Mesothelial cell of epicardium (in vitro differentiated cells): Measurements from ENCODE around the gene R3HDM1. TPM values are rescaled to one million over a fixed set of nuclear protein-coding genes. Genes with fewer than 3 reads are reported as not detected.

Experiments used
- DNase-seq, 2 experiments: peaks; one replicate each; pipeline ENCODE4 v3.0.0; 2021; ENCODE audit warnings: low spot score in 2 of 2; ENCODE audit not compliant: unreplicated experiment in 2 of 2
- H3K27ac Mint-ChIP-seq: 2 replicates; pipeline ENCODE4 v1.8.0; 2021; ENCODE audit warnings: mixed read lengths
- H3K27me3 Mint-ChIP-seq: 2 replicates; pipeline ENCODE4 v1.8.0; 2021; ENCODE audit warnings: low read depth, mixed read lengths
- H3K36me3 Mint-ChIP-seq: 2 replicates; pipeline ENCODE4 v1.8.0; 2021; ENCODE audit warnings: mixed read lengths
- H3K4me1 Mint-ChIP-seq: 2 replicates; pipeline ENCODE4 v1.8.0; 2021; ENCODE audit warnings: mixed read lengths
- H3K4me3 Mint-ChIP-seq: 2 replicates; pipeline ENCODE4 v1.8.0; 2021; ENCODE audit warnings: mild to moderate bottlenecking, moderate library complexity, mixed read lengths
- H3K9me3 Mint-ChIP-seq: 2 replicates; pipeline ENCODE4 v1.8.0; 2021; ENCODE audit warnings: mixed read lengths
- total RNA-seq: library from RNA; stranded (reverse); gene quantifications from 3 replicates; pipeline ENCODE4 v1.2.1, GENCODE V29; 2021
- TF ChIP-seq, protein P1 (sequence below): fragments of 200-600 bp; sonication (generic); IDR thresholded peaks from one replicate; pipeline ENCODE4 v1.5.0; 2021; ENCODE audit warnings: antibody characterized with exemption; ENCODE audit not compliant: unreplicated experiment

R3HDM1 gene
- total RNA-seq, 1 donor from 2014 or later, result 41.7 TPM

DNA sequence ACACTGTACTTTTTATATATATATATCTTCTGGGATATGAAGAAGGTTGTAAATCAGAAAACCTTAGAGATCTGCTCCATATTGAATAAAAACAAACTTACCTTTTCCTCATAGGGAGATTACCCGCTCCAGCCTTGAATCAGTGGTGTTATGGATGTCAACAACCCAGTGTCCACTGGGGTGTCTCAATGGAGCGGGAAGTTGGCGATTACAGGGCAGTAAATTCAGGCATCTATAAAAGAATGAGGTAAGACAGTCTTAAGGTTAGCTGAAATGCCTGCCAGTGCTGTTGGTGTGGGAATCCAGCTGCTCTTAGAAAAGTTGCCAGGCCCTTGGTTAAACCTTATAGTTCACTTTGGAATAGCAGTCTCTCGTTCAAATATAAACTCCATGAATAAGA lies 102.3 kb downstream of the R3HDM1 start:
- H3K4me1 Mint-ChIP-seq, result no peaks in the 10 kb centered on the region

DNA sequence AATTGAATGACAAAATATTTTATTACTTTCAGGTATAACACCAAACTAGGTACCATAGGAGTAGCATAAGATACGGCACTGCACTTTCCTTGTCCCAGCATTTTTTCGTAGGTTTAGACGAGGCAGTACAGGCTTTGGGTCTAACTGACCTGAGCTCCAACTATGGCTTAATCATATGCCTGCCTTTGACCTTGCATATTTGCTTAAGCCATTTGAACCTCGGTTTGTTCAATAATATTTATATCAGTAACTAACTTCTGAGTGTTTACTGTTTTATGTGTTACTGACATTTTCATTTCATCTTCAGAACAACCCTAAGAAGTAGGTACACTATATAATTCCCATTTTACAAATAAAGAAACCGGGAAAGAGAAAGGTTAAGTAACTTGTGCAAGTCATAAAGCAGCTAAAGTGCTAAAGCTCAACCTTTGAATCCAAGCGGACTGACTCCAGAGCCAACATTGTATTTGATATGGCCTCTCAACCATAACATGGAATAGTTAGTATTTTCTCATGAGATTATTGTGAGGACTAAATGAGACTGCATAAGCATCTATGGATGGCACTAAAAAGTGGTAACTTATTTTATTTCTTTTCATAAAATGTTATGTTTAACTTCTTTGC lies 104.0 kb downstream of the R3HDM1 start:
- Mint-ChIP-seq H3K9me3 (no peaks in the 10 kb centered on the region), H3K4me3 (no peak overlapping the region), H3K27me3 (no peaks in the 10 kb centered on the region), H3K4me1 (no peaks in the 10 kb centered on the region), H3K27ac (no peak overlapping the region), H3K36me3 (peaks cover 21% of the 10 kb centered on the region)
- TF ChIP-seq, protein P1, sequence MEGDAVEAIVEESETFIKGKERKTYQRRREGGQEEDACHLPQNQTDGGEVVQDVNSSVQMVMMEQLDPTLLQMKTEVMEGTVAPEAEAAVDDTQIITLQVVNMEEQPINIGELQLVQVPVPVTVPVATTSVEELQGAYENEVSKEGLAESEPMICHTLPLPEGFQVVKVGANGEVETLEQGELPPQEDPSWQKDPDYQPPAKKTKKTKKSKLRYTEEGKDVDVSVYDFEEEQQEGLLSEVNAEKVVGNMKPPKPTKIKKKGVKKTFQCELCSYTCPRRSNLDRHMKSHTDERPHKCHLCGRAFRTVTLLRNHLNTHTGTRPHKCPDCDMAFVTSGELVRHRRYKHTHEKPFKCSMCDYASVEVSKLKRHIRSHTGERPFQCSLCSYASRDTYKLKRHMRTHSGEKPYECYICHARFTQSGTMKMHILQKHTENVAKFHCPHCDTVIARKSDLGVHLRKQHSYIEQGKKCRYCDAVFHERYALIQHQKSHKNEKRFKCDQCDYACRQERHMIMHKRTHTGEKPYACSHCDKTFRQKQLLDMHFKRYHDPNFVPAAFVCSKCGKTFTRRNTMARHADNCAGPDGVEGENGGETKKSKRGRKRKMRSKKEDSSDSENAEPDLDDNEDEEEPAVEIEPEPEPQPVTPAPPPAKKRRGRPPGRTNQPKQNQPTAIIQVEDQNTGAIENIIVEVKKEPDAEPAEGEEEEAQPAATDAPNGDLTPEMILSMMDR, result no peak
- no peak for DNase-seq

More for the DNA sequence above, 102.3 kb downstream of the R3HDM1 start:
- Mint-ChIP-seq H3K36me3 (peaks cover 18% of the 10 kb centered on the region), H3K27ac (no peak overlapping the region), H3K9me3 (no peaks in the 10 kb centered on the region), H3K4me3 (no peak overlapping the region), H3K27me3 (no peaks in the 10 kb centered on the region)
- TF ChIP-seq, protein P1, result no peak
- no peak for DNase-seq

DNA sequence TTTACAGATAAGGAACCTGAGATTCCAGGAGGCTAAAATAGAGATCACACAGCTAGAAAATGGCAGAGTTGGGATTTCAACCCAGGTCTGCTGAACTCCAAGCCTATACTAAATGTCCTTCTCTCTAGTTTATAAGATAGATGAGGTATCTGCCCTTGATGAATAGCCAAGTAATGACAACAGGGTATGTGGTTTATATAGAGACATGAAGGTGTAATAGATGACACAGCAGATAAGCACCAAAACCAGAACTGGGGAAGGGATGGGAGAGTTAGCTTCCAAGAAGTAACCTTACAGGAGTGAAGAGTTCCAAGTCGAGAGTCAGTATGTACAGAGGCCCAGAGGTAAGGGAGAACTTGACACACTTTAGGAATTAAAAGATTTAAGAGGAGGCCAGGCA lies 105.7 kb downstream of the R3HDM1 start:
- Mint-ChIP-seq H3K36me3 (peaks cover 21% of the 10 kb centered on the region), H3K4me1 (no peaks in the 10 kb centered on the region), H3K27ac (no peak overlapping the region), H3K9me3 (no peaks in the 10 kb centered on the region), H3K4me3 (no peak overlapping the region), H3K27me3 (no peaks in the 10 kb centered on the region)
- TF ChIP-seq, protein P1, result no peak
- DNase-seq, result no peak

DNA sequence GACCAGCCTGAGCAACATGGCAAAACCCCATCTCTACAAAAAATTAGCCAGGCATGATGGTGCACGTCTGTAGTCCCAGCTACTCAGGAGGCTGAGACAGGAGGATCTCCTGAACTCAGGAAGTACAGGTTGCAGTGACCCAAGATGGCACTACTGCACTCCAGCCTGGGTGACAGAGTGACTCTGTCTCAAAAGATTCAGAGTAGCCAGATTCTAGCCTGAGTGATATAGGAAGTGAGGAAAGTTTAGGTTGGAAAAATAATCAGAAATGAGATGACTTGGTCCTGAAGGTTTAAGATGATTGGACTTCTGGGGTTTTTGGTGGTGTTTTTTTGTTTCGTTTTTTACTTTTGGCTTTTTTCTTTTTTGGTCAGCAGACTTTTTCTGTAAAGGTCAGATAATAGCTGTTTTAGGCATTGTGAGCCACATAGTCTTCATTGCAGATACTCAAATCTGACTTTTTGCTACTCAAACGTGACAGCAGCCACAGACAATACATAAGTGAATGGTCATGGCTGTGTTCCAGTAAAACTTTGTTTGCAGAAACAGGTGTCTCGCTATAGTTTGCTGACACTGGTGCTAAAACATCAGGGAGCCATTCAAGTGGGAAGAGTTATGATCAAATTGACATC lies 106.3 kb downstream of the R3HDM1 start:
- Mint-ChIP-seq H3K27me3 (no peaks in the 10 kb centered on the region), H3K9me3 (no peaks in the 10 kb centered on the region), H3K4me1 (no peaks in the 10 kb centered on the region), H3K36me3 (peaks cover 17% of the 10 kb centered on the region), H3K4me3 (no peak overlapping the region), H3K27ac (no peak overlapping the region)
- TF ChIP-seq, protein P1, result no peak
- no peak for DNase-seq

DNA sequence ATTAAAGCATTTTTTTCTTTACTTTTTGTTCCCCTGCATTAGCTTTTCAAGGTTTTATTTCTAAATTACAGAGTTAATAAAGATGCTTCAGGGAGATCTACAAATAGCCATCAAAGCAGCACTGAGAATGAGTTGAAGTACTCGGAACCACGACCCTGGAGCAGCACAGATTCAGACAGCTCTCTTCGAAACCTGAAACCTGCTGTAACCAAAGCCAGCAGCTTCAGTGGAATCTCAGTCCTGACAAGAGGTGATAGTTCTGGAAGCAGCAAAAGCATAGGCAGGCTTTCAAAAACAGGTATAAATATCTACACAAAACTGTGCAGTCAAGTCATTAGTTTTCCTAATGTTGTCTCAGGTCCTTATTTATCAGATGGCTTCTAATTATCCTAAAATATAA lies 107.5 kb downstream of the R3HDM1 start:
- no peaks in the 10 kb centered on the region for H3K27me3 Mint-ChIP-seq
- no peaks in the 10 kb centered on the region for H3K9me3 Mint-ChIP-seq
- H3K27ac Mint-ChIP-seq, result no peak overlapping the region
- no peak overlapping the region for H3K4me3 Mint-ChIP-seq
- no peaks in the 10 kb centered on the region for H3K4me1 Mint-ChIP-seq
- H3K36me3 Mint-ChIP-seq, result peaks cover 21% of the 10 kb centered on the region
- TF ChIP-seq, protein P1, result no peak
- DNase-seq, result no peak
